K562 (cell line): ENCODE measurements around the gene SLC25A53. TPM values are rescaled to one million over a fixed set of nuclear protein-coding genes. Genes with fewer than 3 reads are reported as not detected.
A peak's percentile ranks its signal among the peaks of the same experiment; 100 is the strongest.

Experiments used
- BMI1 ChIP-seq: fragments of 150-350 bp; IDR thresholded peaks from 2 replicates; pipeline ENCODE4 v1.6.1; 2014; ENCODE audit warnings: low read length
- CCNT2 ChIP-seq: IDR thresholded peaks from 2 replicates; pipeline ENCODE4 v1.6.1; 2011; ENCODE audit warnings: borderline replicate concordance, low read depth, mild to moderate bottlenecking, moderate library complexity, mixed read lengths, low read length; ENCODE audit not compliant: insufficient read length; ENCODE audit errors: extremely low read depth
- CTBP1 ChIP-seq: fragments of 450-650 bp; IDR thresholded peaks from 2 replicates; pipeline ENCODE4 v1.6.1; 2016; ENCODE audit warnings: borderline replicate concordance
- FOXA3 ChIP-seq, 2 experiments: fragments of 450-650 bp in 1 of 2; sonication (generic) in 1 of 2; formaldehyde crosslinking; IDR thresholded peaks in 1 of 2; conservative IDR thresholded peaks in 1 of 2; 2 replicates each; pipeline versions ENCODE4 v1.4.0 to v1.8.0; 2020 to 2022; ENCODE audit warnings: mild to moderate bottlenecking in 2 of 2, missing genetic modification reagents in 1 of 2
- HIVEP1 ChIP-seq: fragments of 250-450 bp; sonication (Bioruptor Pico); IDR thresholded peaks from 2 replicates; pipeline ENCODE4 v1.4.0; 2020; ENCODE audit warnings: mild to moderate bottlenecking
- IFI16 ChIP-seq: fragments of 250-450 bp; sonication (Bioruptor Pico); IDR thresholded peaks from 2 replicates; pipeline ENCODE4 v2.1.2; 2022; ENCODE audit warnings: mild to moderate bottlenecking, inconsistent platforms
- JUND ChIP-seq, 2 experiments: IDR thresholded peaks; 2 replicates in 1 of 2; 3 replicates in 1 of 2; pipeline ENCODE4 v1.6.1; 2011; ENCODE audit warnings: borderline replicate concordance in 2 of 2, low read depth in 2 of 2, low read length in 2 of 2, improper control_type of control experiment in 1 of 2, missing biosample characterization in 1 of 2, missing genetic modification characterization in 1 of 2, missing genetic modification reagents in 1 of 2
- KAT2B ChIP-seq: IDR thresholded peaks from one replicate; pipeline ENCODE4 v1.6.1; 2012; ENCODE audit warnings: low read depth, mild to moderate bottlenecking, control low read depth, inconsistent platforms, low read length, moderate library complexity
- KDM5B ChIP-seq: fragments of 200-600 bp; sonication (generic); IDR thresholded peaks from 2 replicates; pipeline ENCODE4 v1.6.1; 2012; ENCODE audit warnings: low read depth, mild to moderate bottlenecking, moderate library complexity, low read length, control low read depth, inconsistent platforms; ENCODE audit not compliant: insufficient replicate concordance
- NCOR1 ChIP-seq: fragments of 450-650 bp; IDR thresholded peaks from 2 replicates; pipeline ENCODE4 v1.6.1; 2016; ENCODE audit warnings: mild to moderate bottlenecking, moderate library complexity
- POLR2H ChIP-seq: IDR thresholded peaks from 2 replicates; pipeline ENCODE4 v1.6.1; 2016; ENCODE audit warnings: missing genetic modification characterization, low read depth, mild to moderate bottlenecking, control low read depth, missing compliant biosample characterization, moderate library complexity
- POLR3G ChIP-seq: IDR thresholded peaks from 2 replicates; pipeline ENCODE4 v1.6.1; 2011; ENCODE audit not compliant: insufficient read length, insufficient replicate concordance; ENCODE audit errors: extremely low read depth
- RCOR1 ChIP-seq, 2 experiments: IDR thresholded peaks; 2 replicates each; pipeline ENCODE4 v1.6.1; 2012; ENCODE audit warnings: low read depth in 2 of 2, low read length in 2 of 2, borderline replicate concordance in 1 of 2, improper control_type of control experiment in 1 of 2
- REST ChIP-seq, 2 experiments: fragments of 450-650 bp; formaldehyde crosslinking in 1 of 2; IDR thresholded peaks; 2 replicates each; pipeline versions ENCODE4 v1.4.0 to v1.6.1; 2014 to 2020; ENCODE audit warnings: mild to moderate bottlenecking in 2 of 2, borderline replicate concordance in 1 of 2, low read depth in 1 of 2
- SRF ChIP-seq, 2 experiments: fragments of 250-450, 450-650 bp in 1 of 2; sonication (Bioruptor Pico) in 1 of 2; sonication (generic) in 1 of 2; formaldehyde crosslinking; IDR thresholded peaks; 2 replicates each; pipeline versions ENCODE4 v1.5.0 to v1.5.1; 2020 to 2022; ENCODE audit warnings: mild to moderate bottlenecking in 1 of 2, missing genetic modification reagents in 1 of 2
- TRIM28 ChIP-seq: fragments of 450-650 bp; IDR thresholded peaks from 2 replicates; pipeline ENCODE4 v1.6.1; 2017
- XRCC4 ChIP-seq: IDR thresholded peaks from one replicate; pipeline ENCODE4 v1.6.1; 2011; ENCODE audit not compliant: insufficient read depth, insufficient read length; ENCODE audit errors: extremely low read depth
- ZBTB8A ChIP-seq: fragments of 450-650 bp; IDR thresholded peaks from 2 replicates; pipeline ENCODE4 v1.6.1; 2018; ENCODE audit warnings: mild to moderate bottlenecking, moderate library complexity; ENCODE audit not compliant: partially characterized antibody
- polyA plus RNA-seq, 8 experiments: library from polyadenylated mRNA; depleted of rRNA in 4 of 8; stranded (reverse) in 5 of 8; unstranded in 3 of 8; fragments of >200 nt; fragmentation: Nextera tagmentation in 2 of 8; fragmentation: Illumina TruSeq in 1 of 8; extraction: Ambion mirVana in 2 of 8; extraction: Trizol in 1 of 8; gene quantifications; 2 replicates each; pipeline versions ENCODE4 v1.2.1 to v1.2.3, GENCODE V29; 2011 to 2014; ENCODE audit warnings: inconsistent platforms in 1 of 8, missing spikeins in 1 of 8
- total RNA-seq, 7 experiments: library from RNA; depleted of rRNA in 6 of 7; stranded (reverse); fragments of >200 nt in 6 of 7; fragmentation: Illumina TruSeq in 2 of 7; extraction: Trizol in 2 of 7; gene quantifications; 2 replicates each; pipeline versions ENCODE4 v1.2.1 to v1.2.3, GENCODE V29; 2011 to 2021; ENCODE audit warnings: low replicate concordance in 1 of 7

The SLC25A53 gene
- total and polyA plus RNA-seq, 9 of the 15 experiments (the other 6 are each of a cell fraction or from before 2014, with no cell fraction given): 2.4 to 8.6 (median 5.6) TPM

GRCh38 chrX:104165894-104166734 is 9.3 kb upstream of the SLC25A53 start, which contains the start of gene FAM199X (continued):
- TF ChIP-seq REST (IDR thresholded peaks at IDR 0.05; ENCODE audit: borderline replicate concordance): peak; percentile 18; the same call in 1 of the 2 replicates
- 0 out of 2 replicates have a peak, but pooled peaks have one; percentile 16 for TF ChIP-seq REST (CRISPR knock-in tag; IDR thresholded peaks at IDR 0.05; ENCODE audit: low read depth)
- no peak for TF ChIP-seq POLR2H (tag)
- no peak for TF ChIP-seq TRIM28
- no peak for TF ChIP-seq HIVEP1 (CRISPR knock-in tag)
- TF ChIP-seq FOXA3 (CRISPR knock-in tag; conservative IDR thresholded peaks at IDR 0.05 in 1 of 2, IDR thresholded peaks at IDR 0.05 in 1 of 2): no peak
- TF ChIP-seq KAT2B: peak; percentile 82
- TF ChIP-seq POLR3G: no peak
- peak; percentile 74 for TF ChIP-seq CCNT2
- TF ChIP-seq IFI16: no peak
- TF ChIP-seq XRCC4: no peak
- no peak for TF ChIP-seq ZBTB8A
- TF ChIP-seq KDM5B: peak; percentile 58
- no peak for TF ChIP-seq BMI1
- TF ChIP-seq SRF (CRISPR knock-in tag; IDR thresholded peaks at IDR 0.05): 0 out of 4 replicates have a peak, but pooled peaks of 1 of the 2 experiments have one; percentile 19
- peak; percentile 76 for TF ChIP-seq CTBP1
- peak in 1 of 2 experiments; percentile 41; a peak in 1 of 4 replicates for TF ChIP-seq RCOR1 (IDR thresholded peaks at IDR 0.05; ENCODE audit: borderline replicate concordance in 1 of 2, low read depth in 2 of 2, low read length in 2 of 2)
- peak; percentile 49 for TF ChIP-seq NCOR1
- no peak for TF ChIP-seq JUND (IDR thresholded peaks at IDR 0.05; ENCODE audit: borderline replicate concordance, low read depth, low read length)
- TF ChIP-seq JUND (tag; IDR thresholded peaks at IDR 0.05; ENCODE audit: borderline replicate concordance, low read depth, low read length): 0 out of 3 replicates have a peak, but pooled peaks have one; percentile 10
